Fibroblast of the conjunctiva (primary cell): Measurements from ENCODE around the gene IPO11.
A peak's percentile ranks its signal among the peaks of the same experiment; 100 is the strongest.

Experiments
- DNase-seq: peaks from one replicate; pipeline ENCODE4 v3.0.0-alpha.2; 2010; ENCODE audit warnings: low read depth

IPO11 gene

DNA sequence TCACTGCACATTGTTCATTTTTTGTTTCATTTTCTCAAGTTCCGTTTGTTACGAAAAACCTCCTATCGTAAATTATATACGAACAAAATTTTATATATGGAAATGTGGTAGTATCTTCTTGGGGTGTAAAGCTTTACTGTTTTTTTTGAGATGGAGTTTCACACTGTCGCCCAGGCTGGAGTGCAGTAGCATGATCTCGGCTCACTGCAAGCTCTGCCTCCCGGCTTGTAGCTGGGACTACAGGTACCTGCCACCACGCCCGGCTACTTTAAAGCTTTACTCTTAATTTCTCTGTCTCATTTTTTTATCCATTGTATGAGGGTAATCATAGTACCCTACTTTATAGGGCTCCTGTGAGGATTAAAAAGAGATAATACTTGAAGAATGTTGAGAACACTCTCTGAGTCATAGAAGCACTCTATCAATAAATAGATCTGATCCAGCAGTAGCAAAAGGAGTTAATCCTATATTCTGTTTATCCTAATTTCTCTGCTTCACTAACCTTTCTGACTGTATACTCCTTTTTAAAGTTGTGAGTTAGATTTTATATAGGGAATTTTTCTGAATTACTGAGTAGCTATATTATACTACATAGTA, 160.5 kb downstream of the IPO11 start:
- DNase-seq, result no peak

DNA sequence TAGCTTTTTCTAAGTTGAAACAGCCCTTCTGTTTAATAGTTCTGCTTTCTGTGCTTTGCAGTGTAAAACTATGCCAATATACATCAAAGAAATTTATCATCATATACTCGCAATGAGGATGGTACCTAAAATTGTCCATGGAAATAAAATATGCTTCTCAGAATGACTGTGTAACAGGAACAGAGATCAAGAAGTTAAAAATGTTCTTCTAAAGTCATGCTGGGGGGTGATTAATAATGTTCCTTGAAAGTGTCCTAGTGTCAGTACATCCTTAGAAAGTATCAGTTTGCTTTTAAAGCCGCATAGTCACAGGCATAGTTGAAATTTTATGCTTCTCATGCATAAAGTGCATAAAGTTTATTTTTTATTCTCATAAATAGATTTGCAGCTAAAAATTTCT, 162.0 kb downstream of the IPO11 start:
- no peak for DNase-seq

DNA sequence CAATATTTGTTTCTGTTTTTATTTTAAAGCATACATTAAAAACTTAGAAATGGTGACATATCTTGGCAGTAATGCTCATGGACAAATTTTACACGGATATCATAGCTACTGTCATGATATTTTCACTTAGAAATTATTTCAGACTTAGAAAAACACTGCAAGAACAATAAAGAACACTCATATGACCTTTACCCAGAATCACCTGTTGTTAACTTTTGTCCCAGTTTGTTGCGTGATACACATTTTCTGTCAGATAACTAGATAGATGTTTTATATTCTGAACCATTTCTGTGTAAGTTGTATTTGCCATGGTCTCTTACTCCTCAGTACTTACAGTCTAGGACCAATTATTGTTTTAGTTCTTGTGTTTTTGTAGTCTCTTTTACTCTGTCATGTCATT, 162.5 kb downstream of the IPO11 start:
- no peak for DNase-seq

DNA sequence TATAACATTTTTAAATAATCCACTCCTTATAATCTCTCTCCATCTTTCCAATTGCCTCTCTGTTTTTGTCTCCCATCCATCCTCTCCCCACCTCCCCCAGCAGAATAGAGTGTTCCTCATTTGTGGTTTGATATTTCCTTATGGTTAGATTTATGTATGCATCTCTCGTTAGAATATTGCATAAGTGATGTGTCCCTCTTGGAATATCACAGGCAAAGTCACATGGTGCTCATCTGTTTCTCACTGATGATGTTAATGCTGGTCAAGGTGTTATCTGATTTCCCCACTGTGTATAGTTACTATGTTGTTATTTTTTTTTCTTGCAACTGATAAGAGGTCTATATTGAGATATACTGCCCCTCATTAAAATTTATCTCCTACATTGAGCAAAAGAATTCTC, 162.9 kb downstream of the IPO11 start:
- no peak for DNase-seq

DNA sequence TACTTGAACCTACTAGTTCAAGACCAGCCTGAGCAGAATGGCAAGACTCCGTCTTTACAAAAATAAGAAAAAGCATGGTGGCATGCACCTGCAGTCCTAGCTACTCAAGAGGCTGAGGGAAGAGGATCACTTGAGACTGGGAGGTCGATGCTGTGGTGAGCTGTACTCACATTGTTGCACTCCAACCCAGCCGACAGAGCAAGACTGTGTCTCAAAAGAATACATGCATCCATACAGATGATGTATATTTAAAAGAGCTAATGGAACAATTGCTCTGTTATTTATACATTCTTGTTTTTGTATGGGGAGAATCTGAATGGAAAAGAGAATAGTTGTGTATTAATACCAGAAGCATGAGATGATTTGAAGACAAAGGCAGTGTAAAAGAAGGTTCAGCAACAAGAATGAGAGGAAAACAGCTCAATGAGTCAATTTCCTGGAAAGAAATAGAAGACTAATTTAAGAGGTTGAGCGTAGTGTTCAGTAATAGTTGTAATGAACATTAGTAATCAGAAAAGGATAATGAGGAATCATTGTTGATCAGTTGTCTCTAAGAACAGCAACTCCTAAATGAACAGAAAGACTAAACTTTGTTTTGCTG, 164.1 kb downstream of the IPO11 start:
- DNase-seq, result no peak

DNA sequence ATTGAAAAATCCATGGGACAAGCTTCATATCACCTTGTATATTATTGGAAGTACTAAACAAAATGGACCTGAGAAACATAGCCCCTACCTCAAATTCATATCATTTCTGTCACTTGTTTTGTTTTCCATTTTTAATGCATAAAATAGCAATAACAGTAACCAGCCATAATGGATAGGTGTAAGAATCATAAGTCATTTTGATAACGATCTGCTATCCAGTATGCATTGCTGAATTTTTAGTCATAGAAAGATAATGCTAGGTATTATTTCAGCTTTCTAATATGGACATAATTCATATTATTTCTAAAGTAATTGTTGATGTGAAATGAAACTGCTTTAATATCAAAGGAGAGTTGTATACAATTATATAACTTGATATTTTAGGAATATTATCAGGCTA, 164.9 kb downstream of the IPO11 start:
- DNase-seq, result no peak

DNA sequence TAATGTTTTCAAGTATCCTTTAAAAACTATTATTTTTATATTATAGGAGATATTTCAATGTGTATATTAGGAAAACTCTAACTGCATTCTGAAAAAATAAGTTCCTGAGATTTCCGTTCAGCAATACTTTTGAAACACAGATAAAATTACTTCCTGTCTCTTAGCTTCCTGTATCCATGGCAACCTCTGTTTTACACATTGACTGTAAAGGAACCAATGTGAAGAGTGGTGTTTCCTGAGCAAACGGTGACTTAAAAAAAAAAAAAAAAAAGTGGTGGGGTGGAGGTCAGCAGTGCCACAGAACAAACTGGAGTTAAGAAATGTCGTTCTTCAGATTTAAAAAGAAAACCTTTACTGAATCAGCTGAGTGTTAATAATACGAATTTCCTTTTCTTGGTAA, 166.0 kb downstream of the IPO11 start, which contains the start of gene LRRC70:
Gene LRRC70, plus strand, starts transcription at position 280 of the 400 bp plus-strand sequence. CDS start 620 bp downstream, outside the sequence.
- DNase-seq, result peak; percentile 18

DNA sequence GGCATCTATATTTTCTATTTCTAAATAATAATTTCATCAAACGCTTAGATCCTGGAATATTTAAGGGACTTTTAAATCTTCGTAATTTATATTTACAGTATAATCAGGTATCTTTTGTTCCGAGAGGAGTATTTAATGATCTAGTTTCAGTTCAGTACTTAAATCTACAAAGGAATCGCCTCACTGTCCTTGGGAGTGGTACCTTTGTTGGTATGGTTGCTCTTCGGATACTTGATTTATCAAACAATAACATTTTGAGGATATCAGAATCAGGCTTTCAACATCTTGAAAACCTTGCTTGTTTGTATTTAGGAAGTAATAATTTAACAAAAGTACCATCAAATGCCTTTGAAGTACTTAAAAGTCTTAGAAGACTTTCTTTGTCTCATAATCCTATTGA, 167.2 kb downstream of the IPO11 start:
- no peak for DNase-seq

DNA sequence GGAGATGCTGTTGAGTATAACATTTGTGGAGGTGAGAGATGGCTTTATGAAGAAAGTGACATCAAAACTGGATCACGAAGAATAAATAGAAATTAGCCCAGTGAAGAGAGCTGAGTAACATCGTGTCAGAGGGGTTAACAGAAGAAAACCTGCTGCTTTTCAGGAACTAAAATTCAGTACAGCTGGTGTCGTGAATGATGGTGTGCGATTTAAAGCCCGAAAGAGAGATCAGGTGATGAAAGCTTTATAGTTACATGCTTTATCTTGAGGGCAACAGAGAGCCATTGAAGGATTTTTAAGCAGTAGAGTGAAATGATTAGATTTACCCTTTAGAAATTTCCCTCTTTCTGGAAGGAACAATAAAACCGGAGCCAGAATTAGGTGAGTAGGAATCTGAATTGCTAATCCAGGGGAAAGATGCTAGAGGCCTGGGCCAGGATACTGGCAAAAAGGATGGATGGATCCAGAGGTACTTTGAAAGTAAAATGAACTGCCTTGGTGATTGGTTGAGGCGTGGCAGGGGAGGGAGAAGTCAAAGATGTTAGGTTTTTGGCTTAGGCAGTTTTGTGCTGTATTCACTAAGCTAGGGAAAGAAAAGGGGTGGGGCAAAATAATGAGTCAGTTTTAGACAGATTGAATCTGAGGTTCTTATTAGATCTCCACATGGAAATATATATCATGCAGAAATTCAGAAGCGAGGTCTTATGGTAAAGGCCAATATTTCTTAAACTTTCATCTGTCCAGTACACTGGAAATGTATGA, 169.5 kb downstream of the IPO11 start:
- DNase-seq, result no peak

DNA sequence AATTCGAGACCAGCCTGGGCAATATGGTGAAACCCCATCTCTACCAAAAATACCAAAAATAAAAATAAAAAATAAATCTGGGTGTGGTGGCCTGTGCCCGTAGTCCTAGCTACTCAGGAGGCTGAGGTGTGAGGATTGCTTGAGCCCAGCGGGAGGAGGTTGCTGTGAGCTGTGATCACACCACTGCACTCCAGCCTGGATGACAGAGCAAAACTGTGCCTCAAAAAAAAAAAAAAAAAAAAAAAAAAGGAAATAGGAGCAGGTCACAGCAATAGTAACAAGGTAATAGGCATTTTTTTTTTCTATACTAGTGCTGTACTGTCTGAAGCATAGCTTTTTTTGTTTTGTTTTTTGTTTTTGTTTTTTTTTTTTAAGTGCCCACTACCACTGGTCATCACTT, 171.8 kb downstream of the IPO11 start:
- DNase-seq, result no peak

DNA sequence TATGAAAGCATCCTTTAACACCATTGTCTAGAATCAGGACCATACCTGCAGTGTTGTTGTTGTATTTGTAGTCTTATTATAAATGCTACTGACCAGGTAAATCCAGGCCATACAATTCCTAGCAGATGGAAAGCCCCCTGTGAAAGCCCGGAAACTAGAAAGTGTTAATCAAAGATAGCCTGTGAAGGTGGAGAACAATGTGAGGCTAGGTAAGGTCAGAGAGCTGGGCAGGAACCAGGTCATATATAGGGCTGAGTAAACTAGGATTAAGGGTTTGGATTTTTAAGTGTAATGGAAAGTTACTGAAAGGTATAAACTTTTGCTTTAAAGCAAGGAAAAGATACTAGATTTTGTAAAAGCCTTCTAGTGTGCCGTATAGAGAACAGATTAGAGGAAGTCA, 172.7 kb downstream of the IPO11 start:
- DNase-seq, result no peak

DNA sequence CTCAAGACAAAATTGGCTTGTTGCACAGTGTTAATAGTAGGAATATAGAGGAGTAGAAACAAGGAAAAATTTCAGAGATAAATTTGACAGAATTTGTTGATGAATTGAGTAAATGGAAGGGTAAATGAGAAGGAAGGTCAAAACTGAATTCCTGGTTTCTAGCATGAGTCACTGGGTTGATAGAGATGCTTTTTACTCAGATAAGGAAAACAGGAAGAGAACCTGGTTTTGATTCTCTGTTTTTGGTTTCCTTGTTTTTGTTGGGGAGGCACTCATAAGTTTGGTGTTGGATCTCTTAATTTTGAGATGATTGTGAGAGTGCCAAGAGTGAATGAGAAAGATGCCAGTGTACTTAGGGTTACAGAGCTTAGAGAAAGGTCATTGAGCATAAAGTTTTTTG, 173.2 kb downstream of the IPO11 start:
- DNase-seq, result no peak

DNA sequence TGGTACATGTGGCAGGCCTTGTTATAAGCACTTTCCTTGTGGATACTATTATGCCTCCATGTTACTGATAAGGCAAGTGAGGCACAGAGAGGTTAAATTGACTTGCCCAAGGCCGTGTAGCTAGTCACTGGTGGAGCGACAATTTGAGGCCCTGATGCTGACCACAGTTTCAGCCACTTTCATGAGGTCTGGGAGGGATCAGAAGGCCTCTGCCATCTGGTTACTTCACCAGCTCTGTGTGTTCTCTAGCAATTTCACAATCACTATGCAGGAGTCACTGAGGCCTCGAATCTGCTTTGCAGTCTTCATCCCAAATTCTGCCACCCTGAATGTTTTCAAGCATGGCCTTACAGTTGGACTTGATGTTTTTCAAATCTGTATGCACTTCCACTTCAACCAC, 175.2 kb downstream of the IPO11 start:
- DNase-seq, result no peak

DNA sequence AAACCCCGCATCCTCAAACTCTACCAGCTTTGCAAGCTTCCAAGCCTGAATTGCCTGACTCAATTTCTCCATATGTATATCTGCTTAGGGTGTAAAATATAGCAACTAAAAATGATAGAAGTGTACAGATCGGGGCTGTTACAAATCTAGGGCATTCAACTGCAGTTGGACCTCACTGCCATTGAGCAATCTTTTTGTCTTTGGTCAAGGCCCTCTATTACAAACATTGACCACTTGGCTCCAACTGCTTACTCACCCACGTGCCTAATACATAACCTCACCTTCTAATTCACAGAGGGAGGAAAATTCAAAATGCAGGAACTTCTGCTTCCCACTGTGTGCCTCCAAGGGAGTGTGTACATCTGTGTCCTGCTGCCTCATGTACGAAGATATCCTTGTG, 176.1 kb downstream of the IPO11 start:
- DNase-seq, result no peak

DNA sequence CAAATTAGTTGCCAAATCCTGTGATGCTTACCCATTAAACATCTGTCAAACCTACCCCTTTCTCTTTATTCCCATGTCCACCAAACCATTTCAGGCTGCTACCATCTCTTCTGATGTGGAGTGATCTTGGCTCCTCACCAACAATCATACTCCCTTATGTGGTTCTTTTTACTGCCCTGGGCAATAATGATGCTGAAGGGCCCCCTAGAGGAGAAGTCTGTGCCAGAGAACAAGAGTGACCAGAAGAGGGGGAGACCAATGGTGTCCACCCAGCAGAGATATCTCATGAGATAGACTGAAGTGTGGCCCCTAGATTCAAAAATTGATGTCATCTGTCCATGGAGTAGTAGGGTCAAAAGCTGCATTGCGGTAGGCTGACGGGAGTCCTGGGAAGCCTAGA, 176.9 kb downstream of the IPO11 start:
- DNase-seq, result no peak

DNA sequence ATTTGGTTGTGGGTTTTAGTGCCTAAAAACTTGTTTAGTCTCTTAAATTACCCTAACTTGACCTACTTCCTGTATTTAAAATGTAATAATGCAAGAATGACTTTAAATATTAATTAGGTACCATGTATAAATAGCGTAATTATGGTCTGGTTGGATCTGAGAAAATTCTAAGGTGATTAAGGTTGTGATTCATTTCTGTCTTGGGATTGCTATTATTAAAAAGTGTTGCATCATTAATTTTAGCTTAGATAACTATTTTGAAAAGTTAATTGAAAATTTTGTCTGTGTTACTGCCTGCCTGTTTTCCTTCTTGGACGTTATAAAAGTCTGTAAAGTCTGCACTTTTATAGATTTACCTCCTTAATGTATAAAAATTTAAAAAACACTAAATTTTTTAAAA, 177.8 kb downstream of the IPO11 start:
- no peak for DNase-seq

DNA sequence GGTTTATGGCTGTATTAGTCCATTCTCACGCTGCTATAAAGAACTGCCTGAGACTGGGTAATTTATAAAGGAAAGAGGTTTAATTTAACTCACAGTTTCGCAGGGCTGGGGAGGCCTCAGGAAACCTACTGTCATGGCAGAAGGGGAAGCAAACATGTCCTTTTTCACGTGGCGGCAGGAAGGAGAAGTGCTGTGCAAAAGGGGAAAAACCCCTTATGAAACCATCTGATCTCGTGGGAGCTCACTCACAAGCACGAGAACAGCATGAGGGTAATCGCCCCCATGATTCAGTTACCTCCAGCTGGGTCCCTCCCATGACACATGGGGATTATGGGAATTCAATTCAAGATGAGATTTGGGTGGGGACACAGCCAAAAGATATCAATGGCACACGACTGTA, 180.0 kb downstream of the IPO11 start:
- DNase-seq, result no peak

DNA sequence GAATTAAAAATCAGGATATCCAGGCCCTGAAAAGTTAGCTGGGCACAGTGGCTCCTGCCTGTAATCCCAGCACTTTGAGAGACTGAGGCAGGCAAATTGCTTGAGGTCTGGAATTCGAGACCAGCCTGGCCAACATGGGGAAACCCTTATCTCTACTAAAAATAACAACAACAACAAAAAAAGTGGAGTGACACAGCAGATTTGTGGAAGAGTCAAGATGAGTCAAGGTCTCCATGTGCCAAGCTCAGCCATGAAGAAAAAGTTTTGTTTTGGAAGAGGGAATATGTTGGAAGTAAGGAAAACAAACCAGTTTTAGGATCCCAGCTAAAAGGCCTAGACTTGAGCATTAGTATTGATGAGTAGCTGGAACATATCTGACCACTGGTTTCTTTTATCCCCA, 180.8 kb downstream of the IPO11 start:
- no peak for DNase-seq

DNA sequence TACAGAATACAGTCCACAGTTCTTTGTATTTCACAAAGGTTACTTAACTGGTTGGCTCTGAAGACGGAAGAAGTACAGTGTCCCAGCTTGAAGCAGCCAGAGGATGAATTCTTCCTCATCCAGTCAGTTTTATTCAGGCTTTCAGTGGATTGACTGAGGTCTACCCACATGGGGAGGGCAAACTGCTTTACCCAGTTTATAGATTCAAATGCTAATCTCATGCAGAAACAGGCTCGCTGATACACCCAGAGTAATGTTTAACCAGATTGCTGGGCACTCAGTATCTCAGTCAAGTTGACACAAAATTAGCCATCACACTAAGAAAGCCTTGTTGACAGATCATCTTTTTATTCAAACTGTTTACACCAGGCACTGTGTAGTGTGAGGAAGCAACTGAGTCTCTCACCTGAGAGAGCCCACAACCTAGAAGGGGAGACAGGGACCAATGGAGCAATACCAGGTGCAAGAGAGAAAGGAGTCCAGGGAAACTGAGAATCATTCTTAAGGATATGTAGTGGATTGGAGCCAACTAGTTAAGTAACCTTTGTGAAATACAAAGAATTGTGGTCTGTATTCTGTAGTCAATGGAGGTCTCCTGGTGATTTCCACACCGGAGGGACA, 181.9 kb downstream of the IPO11 start:
- DNase-seq, result no peak

DNA sequence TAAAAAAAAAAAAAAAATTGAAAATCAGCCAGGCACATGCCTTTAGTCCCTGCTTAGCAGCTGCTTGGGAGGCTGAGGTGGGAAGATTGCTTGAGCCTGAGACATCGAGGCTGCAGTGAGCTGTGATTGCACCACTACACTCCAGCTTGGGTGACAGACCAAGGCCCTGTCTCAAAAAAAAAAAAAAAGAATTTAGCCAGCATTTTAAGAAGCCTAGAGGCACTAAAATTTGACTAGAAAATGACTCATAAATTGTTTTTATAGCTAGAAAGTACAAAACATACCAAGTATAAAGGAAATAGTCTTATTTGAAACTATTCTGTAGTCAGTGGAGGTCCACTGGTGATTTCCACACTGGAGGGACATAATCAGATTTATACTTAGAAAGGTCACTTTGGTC, 183.5 kb downstream of the IPO11 start:
- DNase-seq, result no peak

DNA sequence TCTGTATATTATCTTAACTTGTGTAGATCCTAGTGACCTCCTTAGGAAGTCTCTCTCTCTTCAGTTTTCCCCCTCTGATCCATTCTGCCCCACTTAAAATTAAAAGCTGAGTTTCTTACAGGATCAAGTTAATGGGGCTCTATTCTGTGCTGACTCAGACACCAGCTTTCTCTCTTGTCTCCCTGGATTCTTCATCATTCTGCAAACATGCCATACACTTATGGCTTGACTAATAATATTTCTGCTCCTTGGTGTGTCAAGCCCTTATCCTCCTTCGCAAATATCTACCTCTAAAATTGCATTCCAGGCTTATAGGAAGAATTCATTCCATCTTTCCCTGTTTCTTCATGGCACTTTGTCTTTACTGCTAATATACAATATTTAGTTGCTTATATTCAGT, 184.1 kb downstream of the IPO11 start:
- DNase-seq, result no peak

DNA sequence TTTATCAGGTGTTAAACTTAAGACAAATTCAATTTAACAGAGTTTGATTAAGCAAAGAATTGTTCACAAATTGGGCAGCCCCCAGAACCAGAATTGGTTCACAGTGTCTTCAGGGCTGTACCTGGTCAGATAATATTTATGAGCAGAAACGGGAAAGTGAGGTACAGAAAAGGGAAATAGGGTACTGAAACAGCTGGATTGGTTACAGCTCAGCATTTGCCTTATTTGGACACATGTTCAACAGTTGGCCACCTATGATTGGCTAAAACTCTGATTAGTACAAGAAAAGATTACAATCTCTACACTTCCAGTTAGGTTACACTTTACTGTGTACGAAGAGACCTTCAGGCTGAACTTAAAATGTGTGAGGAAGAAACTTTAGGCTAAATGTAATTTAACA, 184.8 kb downstream of the IPO11 start:
- no peak for DNase-seq

DNA sequence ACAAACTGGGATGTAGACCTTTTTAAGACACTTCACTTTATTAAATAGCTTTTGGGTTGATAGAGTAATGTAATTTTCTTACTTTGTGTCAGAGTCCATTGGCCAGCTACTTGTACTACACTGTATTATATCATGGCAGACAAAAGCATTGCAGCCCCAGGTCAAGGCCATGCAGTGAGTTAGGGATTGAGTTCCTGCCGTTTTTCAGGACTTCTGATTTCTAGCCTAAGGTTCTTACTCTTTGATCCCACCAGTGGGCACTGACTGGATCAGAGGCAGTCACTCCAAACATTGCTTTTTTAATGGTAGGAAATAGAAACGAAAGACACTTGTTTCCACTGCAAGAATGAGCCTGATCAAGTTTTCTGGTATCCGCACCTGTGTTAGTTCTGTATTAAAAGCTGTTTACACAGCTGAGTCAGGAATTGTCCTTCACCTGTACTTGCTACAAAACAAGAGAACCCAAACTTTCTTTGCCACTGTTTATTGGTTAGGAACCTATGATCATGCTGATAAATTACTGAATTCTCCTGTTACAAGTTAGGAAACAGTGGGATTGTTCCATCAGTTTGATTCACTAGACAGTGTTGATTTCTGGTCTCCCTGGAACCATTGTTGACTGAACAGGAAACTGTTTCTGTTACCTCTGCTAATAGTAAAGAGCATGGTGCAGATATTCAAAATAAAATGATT, 188.1 kb downstream of the IPO11 start:
- no peak for DNase-seq
